Transverse colon (tissue), 4 donors: Measurements from ENCODE around the gene LYZL1. TPM values are rescaled to one million over a fixed set of nuclear protein-coding genes. Genes with fewer than 3 reads are reported as not detected.
"Not testable (repeated sequence)": the region's sequence is repeated elsewhere in the genome, so short reads cannot be mapped to it uniquely, and the experiment has no call there.

Source experiments
- DNase-seq: peaks from one replicate; pipeline ENCODE4 v3.0.0-alpha.2; 2019
- H3K27ac ChIP-seq, 4 donors: fragments of 200-600 bp; sonication (generic); 2 replicates each; pipeline ENCODE4 v1.5.1; 2016 to 2018; ENCODE audit warnings: inconsistent platforms in 4 of 4
- H3K27me3 ChIP-seq: fragments of 200-600 bp; sonication (generic); 2 replicates; pipeline ENCODE4 v1.5.1; 2017; ENCODE audit warnings: inconsistent platforms
- H3K36me3 ChIP-seq, 4 donors: fragments of 200-600 bp; sonication (generic); 2 replicates each; pipeline ENCODE4 v1.5.1; 2017 to 2019; ENCODE audit warnings: inconsistent platforms in 4 of 4
- H3K4me1 ChIP-seq, 4 donors: fragments of 200-600 bp; sonication (generic); 2 replicates each; pipeline ENCODE4 v1.5.1; 2017 to 2020; ENCODE audit warnings: inconsistent platforms in 4 of 4
- H3K4me3 ChIP-seq, 4 donors: fragments of 200-600 bp; sonication (generic); 1 replicate in 1 of 4; 2 replicates in 3 of 4; pipeline versions ENCODE4 v1.5.1 to v1.6.1; 2017 to 2019; ENCODE audit warnings: inconsistent platforms in 4 of 4
- H3K9me3 ChIP-seq, 2 donors: fragments of 200-600 bp; sonication (generic); 2 replicates each; pipeline ENCODE4 v1.5.1; 2017 to 2019; ENCODE audit warnings: inconsistent platforms in 2 of 2
- CTCF ChIP-seq, 5 experiments: fragments of 200-600 bp in 3 of 5; fragments of 450-650 bp in 2 of 5; sonication (generic) in 3 of 5; IDR thresholded peaks; 1 replicate in 2 of 5; 2 replicates in 3 of 5; pipeline ENCODE4 v1.5.1; 2016 to 2017; ENCODE audit warnings: antibody characterized with exemption in 5 of 5, inconsistent platforms in 3 of 5, mild to moderate bottlenecking in 2 of 5, moderate library complexity in 1 of 5
- EP300 ChIP-seq: sonication (generic); formaldehyde crosslinking; IDR thresholded peaks from one replicate; pipeline ENCODE4 v1.6.1; 2017; ENCODE audit warnings: antibody characterized with exemption, low read depth
- POLR2A ChIP-seq: fragments of 450-650 bp; IDR thresholded peaks from one replicate; pipeline ENCODE4 v1.6.1; 2016; ENCODE audit warnings: antibody characterized with exemption, mild to moderate bottlenecking, moderate library complexity
- POLR2AphosphoS5 ChIP-seq, 3 donors: sonication (generic); formaldehyde crosslinking; IDR thresholded peaks; one replicate each; pipeline ENCODE4 v1.6.1; 2016; ENCODE audit warnings: antibody characterized with exemption in 3 of 3
- WGBS, 2 donors: methylation state at CpG; one replicate each; pipeline ENCODE4 v1.1.5; 2018; ENCODE audit warnings: low coverage in 1 of 2; 5-methylcytosine and 5-hydroxymethylcytosine counted together
- in situ Hi-C, 4 donors: fragments of 200-750 bp; cut with MboI; loops; one replicate each; pipeline versions ENCODE4 v1.15.0 to v1.15.1; 2017; ENCODE audit warnings: low sequenced_read_pairs in 3 of 4, low pct_ligation_motif_present in 1 of 4, low pct_unique_long_range_greater_than_20kb in 1 of 4
- intact Hi-C: fragments of 100-400 bp; cut with DNase I; formaldehyde crosslinking; loops from one replicate; pipeline ENCODE4 v1.15.1; 2023; ENCODE audit warnings: low total_unique reads
- total RNA-seq, 4 donors: library from RNA; depleted of rRNA; stranded (reverse); fragments of >200 nt; gene quantifications; one replicate each; pipeline ENCODE4 v1.1.0, GENCODE V29; 2016

The LYZL1 gene
- total RNA-seq, 4 donors from 2014 or later, result not detected

GRCh38 chr10:29356931-29357330, 68.1 kb downstream of the LYZL1 start:
- H3K4me3 ChIP-seq, result no peak overlapping the region
- 91 to 100% methylated on average over 2 of the region's 2 CpGs for WGBS, 2 donors
- H3K4me1 ChIP-seq, result peaks cover 0 to 6% (median 0%) of the 10 kb centered on the region in 4 donors
- DNase-seq, result no peak
- no peak overlapping the region for H3K27ac ChIP-seq
- H3K9me3 ChIP-seq, result no peaks in the 10 kb centered on the region
- TF ChIP-seq POLR2AphosphoS5 (IDR thresholded peaks at IDR 0.05) (no peak), POLR2A (no peak), CTCF (IDR thresholded peaks at IDR 0.05) (no peak), EP300 (no peak)
- no peaks in the 10 kb centered on the region for H3K27me3 ChIP-seq
- intact Hi-C loops, result no loop called here
- in situ Hi-C loops, result no loop called here
- no peaks in the 10 kb centered on the region for H3K36me3 ChIP-seq

- no peaks in the 10 kb centered on the region for H3K9me3 ChIP-seq
- 74 to 88% methylated on average over 6 to 12 of the region's 12 CpGs for WGBS, 2 donors
- no peak overlapping the region for H3K27ac ChIP-seq
- H3K4me3 ChIP-seq, result no peak overlapping the region
- no peak for TF ChIP-seq CTCF (IDR thresholded peaks at IDR 0.05)
- no peak for TF ChIP-seq EP300
- no peak for TF ChIP-seq POLR2A
- TF ChIP-seq POLR2AphosphoS5 (IDR thresholded peaks at IDR 0.05), result no peak
- no peaks in the 10 kb centered on the region for H3K36me3 ChIP-seq
- H3K27me3 ChIP-seq, result no peaks in the 10 kb centered on the region
- peaks cover 0 to under 1% (median 0%) of the 10 kb centered on the region in 4 donors for H3K4me1 ChIP-seq
- DNase-seq, result no peak
- in situ Hi-C loops, result no loop called here
- intact Hi-C loops, result no loop called here
Measured at GRCh38 chr10:29358010-29358616, 69.2 kb downstream of the LYZL1 start.

GRCh38 chr10:29360215-29360853, 71.5 kb downstream of the LYZL1 start:
- H3K36me3 ChIP-seq, H3K27me3 ChIP-seq, H3K4me3 ChIP-seq, H3K27ac ChIP-seq, H3K9me3 ChIP-seq, intact Hi-C loops, DNase-seq, H3K4me1 ChIP-seq, in situ Hi-C loops: not testable (repeated sequence)
- WGBS, 2 donors, result 89 to 100% methylated on average over 7 to 18 of the region's 18 CpGs
